ENCODE measurements around the gene BDKRB1.

GRCh38 chr14:96303981-96304380 is 48.0 kb downstream of the BDKRB1 start:
- no peak for TF ChIP-seq CTCF (IDR thresholded peaks at IDR 0.05)
- no peak for TF ChIP-seq POLR2A (IDR thresholded peaks at IDR 0.05)

All from tibial nerve (tissue), 3 donors.